GM23338 (cell line): ENCODE results near the gene TMEM223. TPM values are rescaled to one million over a fixed set of nuclear protein-coding genes. Genes with fewer than 3 reads are reported as not detected.

Experiments
- ATAC-seq: fragments of 200-7000 bp; cut with Tn5 transposase; 3 replicates; pipeline ENCODE4 v1.9.1; 2020
- DNase-seq: peaks from one replicate; pipeline ENCODE4 v3.0.0-alpha.2; 2015; ENCODE audit warnings: low spot score
- H2AFZ ChIP-seq: fragments of 200-600 bp; sonication (generic); 2 replicates; pipeline ENCODE4 v1.8.0; 2016; ENCODE audit warnings: antibody characterized with exemption, mild to moderate bottlenecking, moderate library complexity
- H3F3A ChIP-seq: fragments of 200-600 bp; sonication (generic); replicated peaks from 2 replicates; pipeline ENCODE4 v1.8.0; 2017; ENCODE audit warnings: antibody characterized with exemption, mixed run types, low read depth
- H3K27ac ChIP-seq: fragments of 200-600 bp; sonication (generic); 2 replicates; pipeline ENCODE4 v1.6.1; 2016; ENCODE audit warnings: low read depth
- H3K27me3 ChIP-seq: fragments of 200-600 bp; sonication (generic); 2 replicates; pipeline ENCODE4 v1.8.0; 2016; ENCODE audit warnings: mild to moderate bottlenecking, mixed run types, moderate library complexity; ENCODE audit not compliant: insufficient read depth
- H3K36me3 ChIP-seq: fragments of 200-600 bp; sonication (generic); 2 replicates; pipeline ENCODE4 v1.8.0; 2016; ENCODE audit warnings: mild to moderate bottlenecking; ENCODE audit not compliant: insufficient read depth
- H3K4me1 ChIP-seq: fragments of 200-600 bp; sonication (generic); 2 replicates; pipeline ENCODE4 v1.8.0; 2016; ENCODE audit warnings: mild to moderate bottlenecking, moderate library complexity; ENCODE audit not compliant: insufficient read depth
- H3K4me2 ChIP-seq: fragments of 200-600 bp; sonication (generic); 2 replicates; pipeline ENCODE4 v1.7.1; 2017; ENCODE audit warnings: mixed run types
- H3K4me3 ChIP-seq: fragments of 200-600 bp; sonication (generic); 2 replicates; pipeline ENCODE4 v1.6.1; 2016; ENCODE audit warnings: mixed run types
- H3K79me2 ChIP-seq: fragments of 200-600 bp; sonication (generic); replicated peaks from 2 replicates; pipeline ENCODE4 v1.8.0; 2017; ENCODE audit warnings: mild to moderate bottlenecking; ENCODE audit not compliant: insufficient read depth
- H3K9me2 ChIP-seq: fragments of 200-600 bp; sonication (generic); 2 replicates; pipeline ENCODE4 v1.8.0; 2017; ENCODE audit not compliant: insufficient read depth
- H4K20me1 ChIP-seq: fragments of 200-600 bp; sonication (generic); replicated peaks from 2 replicates; pipeline ENCODE4 v1.8.0; 2017; ENCODE audit warnings: mild to moderate bottlenecking; ENCODE audit not compliant: insufficient read depth
- H3K27ac Mint-ChIP-seq: 2 replicates; pipeline ENCODE4 v1.8.0; 2020; ENCODE audit warnings: inconsistent platforms, mild to moderate bottlenecking, moderate library complexity, mixed read lengths
- H3K27me3 Mint-ChIP-seq: 3 replicates; pipeline ENCODE4 v1.8.0; 2022; ENCODE audit warnings: low read depth, mild to moderate bottlenecking, moderate library complexity, mixed read lengths, inconsistent platforms; ENCODE audit not compliant: insufficient read depth, poor library complexity
- H3K36me3 Mint-ChIP-seq: 3 replicates; pipeline ENCODE4 v1.8.0; 2021; ENCODE audit warnings: low read depth, mild to moderate bottlenecking, inconsistent platforms, moderate library complexity, mixed read lengths
- H3K4me1 Mint-ChIP-seq: 3 replicates; pipeline ENCODE4 v1.8.0; 2020; ENCODE audit warnings: mild to moderate bottlenecking, inconsistent platforms, mixed read lengths
- H3K4me3 Mint-ChIP-seq: 3 replicates; pipeline ENCODE4 v1.8.0; 2021; ENCODE audit warnings: moderate library complexity, mild to moderate bottlenecking, inconsistent platforms, mixed read lengths
- H3K9me3 Mint-ChIP-seq: 3 replicates; pipeline ENCODE4 v1.8.0; 2020; ENCODE audit warnings: moderate library complexity, mild to moderate bottlenecking, inconsistent platforms, mixed read lengths
- EZH2phosphoT487 ChIP-seq: fragments of 200-600 bp; sonication (generic); IDR thresholded peaks from one replicate; pipeline ENCODE4 v1.8.1; 2018; ENCODE audit warnings: antibody characterized with exemption; ENCODE audit not compliant: unreplicated experiment
- JUNB ChIP-seq: IDR thresholded peaks from one replicate; pipeline ENCODE4 v1.6.1; 2016; ENCODE audit warnings: antibody characterized with exemption; ENCODE audit not compliant: unreplicated experiment
- ZNF114 ChIP-seq: fragments of 250-450 bp; sonication (Bioruptor Pico); IDR thresholded peaks from 2 replicates; pipeline ENCODE4 v1.5.0; 2020; ENCODE audit warnings: mild to moderate bottlenecking, moderate library complexity
- polyA plus RNA-seq: library from polyadenylated mRNA; unstranded; fragments of >200 nt; fragmentation: Nextera tagmentation; extraction: Ambion mirVana; gene quantifications from 2 replicates; pipeline ENCODE4 v1.2.1, GENCODE V29; 2016
- total RNA-seq: library from RNA; depleted of rRNA; stranded (reverse); fragments of >200 nt; shearing (Covaris generic); gene quantifications from 2 replicates; pipeline ENCODE4 v1.2.3, GENCODE V29; 2014
- TF ChIP-seq, protein P1 (sequence below), 2 experiments: fragments of 200-600 bp in 1 of 2; sonication (generic) in 1 of 2; conservative IDR thresholded peaks; 2 replicates each; pipeline versions ENCODE4 v1.5.1 to v1.6.1; 2016 to 2017; ENCODE audit warnings: antibody characterized with exemption in 2 of 2, low read depth in 2 of 2, mild to moderate bottlenecking in 2 of 2, moderate library complexity in 1 of 2
- TF ChIP-seq, protein P2 (sequence below): IDR thresholded peaks from 2 replicates; pipeline ENCODE4 v1.6.1; 2016; ENCODE audit warnings: antibody characterized with exemption
- TF ChIP-seq, protein P3 (sequence below): IDR thresholded peaks from one replicate; pipeline ENCODE4 v1.6.1; 2018; ENCODE audit warnings: antibody characterized with exemption; ENCODE audit not compliant: unreplicated experiment

TMEM223 gene
- total and polyA plus RNA-seq, 2 experiments from 2014 or later: 46.1 to 59.6 TPM

DNA sequence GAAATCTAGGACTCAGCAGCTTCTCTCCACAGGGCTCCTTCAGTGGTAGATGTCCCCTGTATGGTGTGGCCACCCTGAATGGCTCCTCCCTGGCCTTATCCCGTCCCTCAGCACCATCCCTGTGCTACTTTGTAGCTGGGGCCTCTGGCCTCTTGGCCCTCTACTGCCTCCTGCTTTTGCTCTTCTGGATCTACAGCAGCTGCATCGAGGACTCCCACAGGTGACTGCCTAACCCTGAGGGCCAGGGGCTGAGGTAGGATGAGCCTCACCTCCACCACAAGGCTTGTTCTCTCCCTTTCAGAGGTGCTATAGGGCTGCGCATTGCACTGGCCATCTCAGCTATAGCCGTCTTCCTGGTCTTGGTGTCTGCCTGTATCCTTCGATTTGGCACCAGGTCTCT, 2.8 kb downstream of the TMEM223 start:
- H2AFZ ChIP-seq: no peak overlapping the region
- Mint-ChIP-seq H3K9me3 (no peaks in the 10 kb centered on the region; the same call in 2 of the 3 replicates), H3K4me1 (peaks cover 29% of the 10 kb centered on the region), H3K27me3 (peaks cover 21% of the 10 kb centered on the region), H3K27ac (no peak overlapping the region; the same call in 1 of the 2 replicates), H3K36me3 (peaks cover 65% of the 10 kb centered on the region), H3K4me3 (peak overlapping the region; percentile 93)
- H3K27ac ChIP-seq: no peak overlapping the region; the same call in 1 of the 2 replicates
- TF ChIP-seq, protein P1, sequence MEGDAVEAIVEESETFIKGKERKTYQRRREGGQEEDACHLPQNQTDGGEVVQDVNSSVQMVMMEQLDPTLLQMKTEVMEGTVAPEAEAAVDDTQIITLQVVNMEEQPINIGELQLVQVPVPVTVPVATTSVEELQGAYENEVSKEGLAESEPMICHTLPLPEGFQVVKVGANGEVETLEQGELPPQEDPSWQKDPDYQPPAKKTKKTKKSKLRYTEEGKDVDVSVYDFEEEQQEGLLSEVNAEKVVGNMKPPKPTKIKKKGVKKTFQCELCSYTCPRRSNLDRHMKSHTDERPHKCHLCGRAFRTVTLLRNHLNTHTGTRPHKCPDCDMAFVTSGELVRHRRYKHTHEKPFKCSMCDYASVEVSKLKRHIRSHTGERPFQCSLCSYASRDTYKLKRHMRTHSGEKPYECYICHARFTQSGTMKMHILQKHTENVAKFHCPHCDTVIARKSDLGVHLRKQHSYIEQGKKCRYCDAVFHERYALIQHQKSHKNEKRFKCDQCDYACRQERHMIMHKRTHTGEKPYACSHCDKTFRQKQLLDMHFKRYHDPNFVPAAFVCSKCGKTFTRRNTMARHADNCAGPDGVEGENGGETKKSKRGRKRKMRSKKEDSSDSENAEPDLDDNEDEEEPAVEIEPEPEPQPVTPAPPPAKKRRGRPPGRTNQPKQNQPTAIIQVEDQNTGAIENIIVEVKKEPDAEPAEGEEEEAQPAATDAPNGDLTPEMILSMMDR (conservative IDR thresholded peaks at IDR 0.05; ENCODE audit: low read depth in 2 of 2): peak; percentile 26 to 30; a peak in 3 of 4 replicates
- no peak for TF ChIP-seq JUNB
- H3K79me2 ChIP-seq: peaks cover 40% of the 10 kb centered on the region
- peaks cover 21% of the 10 kb centered on the region for H3K36me3 ChIP-seq
- peak overlapping the region; percentile 77; the same call in 1 of the 2 replicates for H3K4me3 ChIP-seq
- peaks cover 62% of the 10 kb centered on the region for H3F3A ChIP-seq
- H3K4me1 ChIP-seq: peaks cover 11% of the 10 kb centered on the region; the same call in 1 of the 2 replicates
- H3K27me3 ChIP-seq: no peaks in the 10 kb centered on the region
- ATAC-seq (no peak; the same call in 2 of the 3 replicates), DNase-seq (peak; percentile 39)
- peaks cover 3% of the 10 kb centered on the region for H4K20me1 ChIP-seq
- no peaks in the 10 kb centered on the region for H3K9me2 ChIP-seq
- H3K4me2 ChIP-seq: no peak overlapping the region

DNA sequence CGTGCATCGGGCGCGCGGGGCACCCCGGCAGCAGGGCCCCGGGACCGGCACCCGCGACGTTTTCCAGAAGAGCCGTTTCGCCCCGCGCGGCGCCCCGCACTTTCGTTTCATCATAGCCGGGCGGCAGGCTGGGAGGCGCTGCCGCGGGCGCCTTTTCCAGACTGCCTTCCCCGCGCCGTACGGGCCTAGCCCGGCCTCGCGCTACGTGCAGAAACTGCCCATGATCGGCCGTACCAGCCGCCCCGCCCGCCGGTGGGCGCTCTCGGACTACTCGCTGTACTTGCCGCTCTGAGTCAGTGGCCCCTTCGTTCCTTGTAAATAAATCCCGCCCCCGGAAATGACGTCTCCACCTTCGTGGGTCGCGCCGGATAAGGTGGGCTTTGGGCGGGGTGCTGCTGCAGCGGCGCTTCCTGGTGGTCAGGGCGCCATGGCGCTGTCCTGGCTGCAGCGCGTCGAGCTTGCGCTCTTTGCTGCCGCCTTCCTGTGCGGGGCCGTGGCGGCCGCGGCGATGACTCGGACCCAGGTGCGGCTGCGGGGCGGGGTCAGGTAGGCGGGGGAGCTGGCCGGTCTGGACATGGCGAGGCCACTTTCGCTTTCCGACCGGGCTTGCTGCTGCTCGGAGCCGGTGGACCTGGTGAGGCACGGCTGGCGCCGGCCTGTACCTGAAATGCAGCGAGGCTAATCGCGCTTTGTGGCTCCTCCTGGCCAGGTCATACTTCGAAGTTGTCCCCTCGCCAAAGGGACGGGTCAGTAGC, 4.6 kb downstream of the TMEM223 start, which contains the start of gene TMEM179B:
Gene TMEM179B (plus strand): TSS at position 398 of the 755 bp plus-strand sequence. CDS start 30 bp downstream, at position 428.
- peaks cover 69% of the 10 kb centered on the region for H3K36me3 Mint-ChIP-seq
- Histone ChIP-seq H3K36me3 (peaks cover 12% of the 10 kb centered on the region; the same call in 1 of the 2 replicates), H2AFZ (peak within 1 kb of the TSS; percentile 15; the same call in 1 of the 2 replicates), H3K27me3 (no peaks in the 10 kb centered on the region), H3K4me1 (peaks cover 11% of the 10 kb centered on the region; the same call in 1 of the 2 replicates), H3K4me2 (peak within 1 kb of the TSS; percentile 86), H3K79me2 (peaks cover 40% of the 10 kb centered on the region), H3K9me2 (no peaks in the 10 kb centered on the region), H3K4me3 (peak within 1 kb of the TSS; percentile 77), H4K20me1 (no peaks in the 10 kb centered on the region), H3F3A (peaks cover 48% of the 10 kb centered on the region), H3K27ac (peak within 1 kb of the TSS; percentile 98)
- peaks cover 25% of the 10 kb centered on the region for H3K4me1 Mint-ChIP-seq
- DNase-seq: peak; percentile 100
- no peaks in the 10 kb centered on the region; the same call in 2 of the 3 replicates for H3K9me3 Mint-ChIP-seq
- H3K27me3 Mint-ChIP-seq: peaks cover 18% of the 10 kb centered on the region
- H3K4me3 Mint-ChIP-seq: peak within 1 kb of the TSS; percentile 93
- peak; percentile 66 for ATAC-seq
- peak within 1 kb of the TSS; percentile 99 for H3K27ac Mint-ChIP-seq
- TF ChIP-seq, protein P2, sequence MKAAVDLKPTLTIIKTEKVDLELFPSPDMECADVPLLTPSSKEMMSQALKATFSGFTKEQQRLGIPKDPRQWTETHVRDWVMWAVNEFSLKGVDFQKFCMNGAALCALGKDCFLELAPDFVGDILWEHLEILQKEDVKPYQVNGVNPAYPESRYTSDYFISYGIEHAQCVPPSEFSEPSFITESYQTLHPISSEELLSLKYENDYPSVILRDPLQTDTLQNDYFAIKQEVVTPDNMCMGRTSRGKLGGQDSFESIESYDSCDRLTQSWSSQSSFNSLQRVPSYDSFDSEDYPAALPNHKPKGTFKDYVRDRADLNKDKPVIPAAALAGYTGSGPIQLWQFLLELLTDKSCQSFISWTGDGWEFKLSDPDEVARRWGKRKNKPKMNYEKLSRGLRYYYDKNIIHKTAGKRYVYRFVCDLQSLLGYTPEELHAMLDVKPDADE: peak; percentile 83
- TF ChIP-seq JUNB (no peak), ZNF114 (CRISPR knock-in tag) (no peak), EZH2phosphoT487 (no peak)
- TF ChIP-seq, protein P3, sequence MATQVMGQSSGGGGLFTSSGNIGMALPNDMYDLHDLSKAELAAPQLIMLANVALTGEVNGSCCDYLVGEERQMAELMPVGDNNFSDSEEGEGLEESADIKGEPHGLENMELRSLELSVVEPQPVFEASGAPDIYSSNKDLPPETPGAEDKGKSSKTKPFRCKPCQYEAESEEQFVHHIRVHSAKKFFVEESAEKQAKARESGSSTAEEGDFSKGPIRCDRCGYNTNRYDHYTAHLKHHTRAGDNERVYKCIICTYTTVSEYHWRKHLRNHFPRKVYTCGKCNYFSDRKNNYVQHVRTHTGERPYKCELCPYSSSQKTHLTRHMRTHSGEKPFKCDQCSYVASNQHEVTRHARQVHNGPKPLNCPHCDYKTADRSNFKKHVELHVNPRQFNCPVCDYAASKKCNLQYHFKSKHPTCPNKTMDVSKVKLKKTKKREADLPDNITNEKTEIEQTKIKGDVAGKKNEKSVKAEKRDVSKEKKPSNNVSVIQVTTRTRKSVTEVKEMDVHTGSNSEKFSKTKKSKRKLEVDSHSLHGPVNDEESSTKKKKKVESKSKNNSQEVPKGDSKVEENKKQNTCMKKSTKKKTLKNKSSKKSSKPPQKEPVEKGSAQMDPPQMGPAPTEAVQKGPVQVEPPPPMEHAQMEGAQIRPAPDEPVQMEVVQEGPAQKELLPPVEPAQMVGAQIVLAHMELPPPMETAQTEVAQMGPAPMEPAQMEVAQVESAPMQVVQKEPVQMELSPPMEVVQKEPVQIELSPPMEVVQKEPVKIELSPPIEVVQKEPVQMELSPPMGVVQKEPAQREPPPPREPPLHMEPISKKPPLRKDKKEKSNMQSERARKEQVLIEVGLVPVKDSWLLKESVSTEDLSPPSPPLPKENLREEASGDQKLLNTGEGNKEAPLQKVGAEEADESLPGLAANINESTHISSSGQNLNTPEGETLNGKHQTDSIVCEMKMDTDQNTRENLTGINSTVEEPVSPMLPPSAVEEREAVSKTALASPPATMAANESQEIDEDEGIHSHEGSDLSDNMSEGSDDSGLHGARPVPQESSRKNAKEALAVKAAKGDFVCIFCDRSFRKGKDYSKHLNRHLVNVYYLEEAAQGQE: peak; percentile 12
- TF ChIP-seq, protein P1 (conservative IDR thresholded peaks at IDR 0.05; ENCODE audit: low read depth in 2 of 2): peak; percentile 26 to 64; a peak in 3 of 4 replicates
